GM12892 (cell line): ENCODE measurements around the gene BRSK2.

ENCODE experiments used
- POLR2A ChIP-seq: IDR thresholded peaks from 2 replicates; pipeline ENCODE4 v1.6.1; 2011; ENCODE audit warnings: low read depth, low read length, control low read depth
- POLR2AphosphoS5 ChIP-seq: IDR thresholded peaks from 2 replicates; pipeline ENCODE4 v1.6.1; 2011; ENCODE audit warnings: low read depth, low read length, control low read depth
- TAF1 ChIP-seq: IDR thresholded peaks from 2 replicates; pipeline ENCODE4 v1.6.1; 2011; ENCODE audit warnings: low read depth, mild to moderate bottlenecking, control low read depth, low read length, borderline replicate concordance

- TF ChIP-seq TAF1, result no peak
- no peak for TF ChIP-seq POLR2A
- no peak for TF ChIP-seq POLR2AphosphoS5
Measured at GRCh38 chr11:1392561-1392960, 2.8 kb downstream of the BRSK2 start.
